Vein endothelial cell (primary cell): ENCODE measurements around the gene UBE2J1. TPM values are rescaled to one million over a fixed set of nuclear protein-coding genes. Genes with fewer than 3 reads are reported as not detected.

Source experiments
- total RNA-seq: library from RNA; depleted of rRNA; stranded (reverse); fragments of >200 nt; gene quantifications from 2 replicates; pipeline ENCODE4 v1.2.3, GENCODE V29; 2012

UBE2J1 gene, protein sequence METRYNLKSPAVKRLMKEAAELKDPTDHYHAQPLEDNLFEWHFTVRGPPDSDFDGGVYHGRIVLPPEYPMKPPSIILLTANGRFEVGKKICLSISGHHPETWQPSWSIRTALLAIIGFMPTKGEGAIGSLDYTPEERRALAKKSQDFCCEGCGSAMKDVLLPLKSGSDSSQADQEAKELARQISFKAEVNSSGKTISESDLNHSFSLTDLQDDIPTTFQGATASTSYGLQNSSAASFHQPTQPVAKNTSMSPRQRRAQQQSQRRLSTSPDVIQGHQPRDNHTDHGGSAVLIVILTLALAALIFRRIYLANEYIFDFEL
- total RNA-seq, result 55.2 and 95.6 TPM in 2 replicates

DNA sequence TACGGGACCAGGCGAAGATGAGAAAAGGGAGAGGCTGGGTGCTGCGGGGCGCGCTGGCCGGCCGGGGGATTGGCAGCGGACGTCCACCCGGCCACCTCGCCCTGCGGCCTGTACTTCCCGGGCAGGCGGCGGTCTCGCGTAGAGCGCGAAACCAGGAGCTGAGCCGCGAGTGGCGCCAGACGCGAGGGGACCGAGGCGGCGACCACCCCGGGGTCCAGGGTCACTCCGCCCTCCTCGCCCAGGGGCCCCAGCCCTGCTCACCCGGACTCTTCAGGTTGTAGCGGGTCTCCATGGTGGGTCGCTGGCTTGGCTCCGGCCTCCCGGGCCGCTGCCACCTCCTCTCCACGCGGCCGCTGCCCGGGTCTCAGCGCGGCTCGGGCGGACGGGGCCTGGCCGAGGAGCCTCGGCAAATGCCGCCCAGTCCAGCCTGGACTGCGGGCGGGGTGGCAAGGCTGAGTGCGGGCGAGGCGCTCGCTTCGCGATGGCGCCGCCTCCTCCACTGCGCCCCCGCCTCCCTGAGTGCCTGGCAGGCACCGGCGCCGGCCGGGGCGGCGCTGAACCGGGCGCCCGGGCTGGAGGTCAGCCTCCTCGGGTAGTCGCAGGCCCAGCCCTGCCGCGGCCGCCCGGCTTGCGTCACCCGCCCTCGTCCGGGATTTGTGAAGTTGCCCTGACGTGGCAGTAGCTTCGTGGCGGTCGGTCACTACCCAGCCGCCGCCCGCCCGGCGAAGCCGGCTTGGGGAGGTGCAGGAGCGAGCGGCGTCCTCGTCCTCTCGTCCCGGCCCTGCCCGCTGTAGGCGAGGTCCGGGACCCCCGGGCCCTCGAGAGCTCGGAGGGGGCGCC lies at the start of gene UBE2J1:
Gene UBE2J1 (minus strand): TSS at position 445 of the 840 bp plus-strand sequence. CDS start 153 bp downstream, at position 292.

DNA sequence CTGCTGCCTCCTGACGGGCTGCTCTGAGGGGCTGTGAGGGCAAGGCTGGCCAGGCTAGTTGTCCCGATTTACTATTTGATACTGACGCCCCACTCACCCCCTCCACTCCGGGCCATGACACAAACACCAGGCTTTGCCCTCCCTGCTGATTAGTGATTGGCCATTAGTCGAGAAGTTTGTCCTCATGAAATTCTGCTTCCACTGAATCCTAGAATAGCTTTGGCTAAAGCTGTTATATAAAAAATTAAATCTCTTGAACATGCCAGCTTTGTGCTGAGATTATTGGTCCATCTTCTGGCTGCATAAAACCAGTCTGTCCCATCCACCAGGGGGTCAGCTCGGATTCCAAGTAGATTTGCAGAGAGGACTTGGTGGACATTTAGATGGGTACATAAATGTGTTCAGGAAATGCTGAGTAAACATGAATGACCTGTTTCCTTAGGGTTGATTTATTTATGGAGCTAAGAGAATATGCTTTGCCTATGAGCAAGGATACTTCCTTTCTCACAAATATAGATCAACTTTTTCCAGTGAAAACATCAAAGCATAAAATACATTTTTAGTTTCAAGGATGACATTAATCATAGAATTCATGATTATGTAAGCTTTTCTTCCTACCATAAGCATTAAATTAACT lies 37.2 kb downstream of the UBE2J1 start, which contains the start of gene GABRR2:
Gene GABRR2 (minus strand): TSS at position 51 of the 637 bp plus-strand sequence. CDS start 134 bp downstream, outside the sequence.

Other genes starting within 250 kb of the UBE2J1 start
- 0.29 TPM in 1 of 2 replicates, not detected in the other for gene SRSF12, start 234.7 kb downstream of the UBE2J1 start, total RNA-seq
- gene PM20D2, start 206.7 kb downstream of the UBE2J1 start, total RNA-seq, result 6.9 and 16.6 TPM in 2 replicates
- 0.10 TPM in 1 of 2 replicates, not detected in the other for gene GABRR1, start 135.4 kb downstream of the UBE2J1 start, total RNA-seq
- gene GABRR2, start 37.4 kb downstream of the UBE2J1 start, total RNA-seq, result 0.33 and 0.67 TPM in 2 replicates
- gene RRAGD, start 59.6 kb upstream of the UBE2J1 start, total RNA-seq, result 0.33 and 0.76 TPM in 2 replicates
- gene ANKRD6, start 80.4 kb upstream of the UBE2J1 start, total RNA-seq, result 6.9 and 7.5 TPM in 2 replicates